Stimulated activated CD4-positive, alpha-beta T cell treated with anti-CD3 and anti-CD28 coated beads, Interleukin-12 subunit alpha, Interleukin-12 subunit beta, amount 100 ng/mL, for 4 hours (primary cell): ENCODE results near the gene TBC1D2.

Source experiments
- DNase-seq: peaks from one replicate; pipeline ENCODE4 v3.0.0-alpha.2; 2020

The TBC1D2 gene

DNA sequence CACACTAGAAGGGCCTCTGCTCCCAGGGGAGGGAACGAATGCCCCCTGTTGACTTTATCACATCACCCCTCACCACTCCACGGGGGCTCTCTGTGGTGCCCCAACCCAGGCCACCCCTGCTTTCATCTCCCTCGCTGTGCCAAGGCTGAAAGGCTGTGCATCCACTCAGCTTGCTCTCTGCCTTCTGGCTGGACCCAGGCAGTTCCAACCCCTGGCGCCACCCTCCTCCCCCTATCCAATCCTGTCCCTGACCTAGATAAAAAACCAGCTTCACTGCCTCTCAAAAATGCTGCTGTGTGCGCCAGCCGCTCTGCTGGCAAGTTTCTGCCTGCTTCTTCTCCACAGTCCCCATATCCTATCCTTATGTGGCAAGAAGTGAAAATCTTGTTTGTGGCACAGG, 40.6 kb downstream of the TBC1D2 start:
- no peak for DNase-seq

- no peak for DNase-seq
Measured at GRCh38 chr9:98211260-98211659, 44.2 kb downstream of the TBC1D2 start.

DNA sequence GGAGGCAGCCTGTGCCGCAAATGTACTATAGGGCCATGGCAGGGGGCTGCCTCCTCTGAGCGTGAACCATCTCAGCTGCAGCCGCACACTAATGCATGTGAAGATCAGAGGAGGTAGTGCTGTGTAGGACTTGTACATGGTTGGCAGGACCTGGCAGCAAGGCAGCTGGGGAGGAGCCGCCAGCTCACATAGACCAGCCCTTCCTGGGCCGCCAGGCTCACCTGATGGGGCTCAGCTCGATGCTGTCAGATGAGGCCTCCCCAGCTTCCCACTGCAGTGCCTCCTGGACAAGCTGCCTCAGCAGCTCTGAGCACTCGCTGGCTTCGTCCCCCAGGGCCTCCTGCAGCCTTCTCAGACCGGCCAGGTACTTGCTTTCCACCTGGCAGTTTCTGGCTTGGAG, 45.0 kb downstream of the TBC1D2 start:
- no peak for DNase-seq

DNA sequence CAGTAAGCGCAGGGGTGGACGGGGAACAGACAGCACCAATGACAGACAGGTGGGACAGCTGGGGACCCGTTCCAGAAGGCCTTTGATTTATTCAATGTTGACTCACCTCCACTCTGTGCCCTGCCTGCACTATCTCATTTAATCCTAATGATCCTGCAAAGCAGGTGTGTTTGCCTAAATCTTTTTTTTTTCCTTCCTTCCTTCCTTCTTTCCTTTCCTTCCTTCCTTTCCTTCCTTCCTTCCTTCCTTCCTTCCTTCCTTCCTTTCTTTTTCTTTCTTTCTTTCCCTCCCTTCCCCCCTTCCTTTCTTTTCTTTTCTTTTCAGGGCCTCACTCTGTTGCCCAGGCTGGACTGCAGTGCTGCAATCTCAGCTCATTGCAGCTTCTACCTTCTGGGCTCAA, 45.9 kb downstream of the TBC1D2 start:
- no peak for DNase-seq

DNA sequence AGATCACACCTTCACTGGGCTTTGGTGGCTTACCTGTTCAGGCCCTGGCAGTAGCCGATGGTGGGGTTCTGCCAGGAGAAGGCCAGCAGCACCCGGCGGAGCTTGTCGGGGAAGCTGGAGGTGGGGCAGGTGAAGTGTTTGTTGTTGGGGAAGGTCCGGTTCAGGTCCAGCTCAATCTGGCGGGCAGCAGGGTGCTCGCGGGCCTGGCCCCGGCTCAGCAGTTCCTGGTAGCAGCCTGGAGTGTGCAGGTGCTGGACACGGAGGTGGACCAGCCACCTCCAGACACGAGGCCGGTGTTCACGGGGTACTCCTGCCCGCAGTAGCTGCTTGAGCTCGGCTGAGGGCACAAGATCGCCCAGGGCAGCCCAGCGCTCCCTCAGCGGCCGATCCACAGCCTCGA, 46.8 kb downstream of the TBC1D2 start:
- DNase-seq: no peak

GRCh38 chr9:98207606-98208005, 47.8 kb downstream of the TBC1D2 start:
- DNase-seq: no peak

DNA sequence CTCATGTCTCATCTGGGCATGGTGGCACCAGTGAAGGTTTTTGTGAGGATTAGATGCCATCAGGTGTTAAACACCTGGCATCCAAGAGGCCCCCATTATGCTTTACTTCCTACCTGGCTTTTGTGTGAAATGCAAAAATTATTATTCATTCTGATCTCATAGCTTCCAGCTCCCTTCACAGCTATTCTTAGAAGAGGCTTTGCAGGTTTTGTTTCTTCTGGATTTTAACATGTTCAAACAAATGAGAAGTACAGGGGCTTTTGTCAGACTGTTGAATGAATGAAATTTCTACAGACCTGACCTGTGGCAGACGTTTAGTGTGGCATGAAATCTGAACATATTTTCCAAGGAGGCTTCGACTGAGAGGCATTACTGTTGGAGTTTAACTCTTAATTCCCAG, 48.7 kb downstream of the TBC1D2 start:
- DNase-seq: no peak

- DNase-seq: no peak
Measured at GRCh38 chr9:98204692-98205091, 50.8 kb downstream of the TBC1D2 start.

DNA sequence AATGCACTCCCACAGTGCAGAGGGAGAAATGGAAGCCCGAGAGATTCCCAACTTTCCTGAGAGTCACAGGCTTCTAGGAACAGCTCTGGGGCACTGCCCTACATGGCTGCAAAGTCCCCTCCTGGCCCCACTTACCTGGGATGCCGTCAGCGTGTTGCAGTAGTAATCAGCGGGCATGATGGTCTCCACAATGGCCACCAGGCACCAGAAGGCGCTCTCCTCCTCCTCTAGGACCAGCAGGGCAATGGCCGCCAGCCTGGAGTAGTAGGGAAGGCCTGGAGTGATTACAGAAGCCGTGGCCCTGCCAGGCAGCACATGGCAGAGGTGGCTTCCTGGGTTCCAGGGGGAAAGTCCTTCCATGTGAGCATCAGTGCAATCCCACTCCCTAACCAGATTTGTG, 52.3 kb downstream of the TBC1D2 start:
- DNase-seq: no peak

DNA sequence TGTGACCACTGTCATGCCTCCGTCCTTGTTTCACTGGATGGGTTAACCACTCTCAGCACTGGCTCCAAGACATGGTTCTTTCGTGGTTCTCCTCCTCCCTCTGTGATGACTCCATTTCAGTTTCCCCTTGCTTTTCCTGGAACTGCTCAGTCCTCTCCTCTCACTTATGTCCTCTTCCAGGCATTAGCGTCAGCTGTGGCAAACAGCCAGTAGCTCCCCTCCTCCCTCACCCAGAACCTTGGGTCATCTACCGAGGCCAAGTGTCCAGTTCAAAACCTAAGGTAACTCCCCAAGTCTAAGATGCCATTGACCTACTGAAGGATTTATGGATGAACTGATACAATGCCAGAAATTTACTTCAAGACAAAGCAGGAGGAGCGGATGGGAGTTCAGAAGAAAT, 53.2 kb downstream of the TBC1D2 start:
- DNase-seq: no peak

DNA sequence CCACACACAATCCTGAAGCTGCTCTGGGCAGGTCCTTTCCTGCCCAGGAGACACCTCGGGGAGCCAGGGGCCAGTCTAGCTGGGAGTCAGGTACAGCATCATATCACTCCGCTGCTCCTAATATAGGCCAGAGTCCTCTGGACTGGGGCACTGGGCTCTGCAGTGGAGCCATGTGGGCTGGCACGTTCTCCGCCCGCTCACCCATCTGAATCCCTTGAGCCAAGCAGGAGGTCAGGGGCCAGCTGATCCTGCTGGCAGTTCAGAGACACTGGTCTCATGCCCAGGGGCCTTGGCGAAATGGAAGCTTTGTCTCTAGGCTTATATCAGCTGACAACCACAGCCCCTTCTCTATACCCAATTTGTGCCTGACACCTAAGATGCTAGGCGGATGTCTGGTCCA, 53.7 kb downstream of the TBC1D2 start:
- DNase-seq: no peak

DNA sequence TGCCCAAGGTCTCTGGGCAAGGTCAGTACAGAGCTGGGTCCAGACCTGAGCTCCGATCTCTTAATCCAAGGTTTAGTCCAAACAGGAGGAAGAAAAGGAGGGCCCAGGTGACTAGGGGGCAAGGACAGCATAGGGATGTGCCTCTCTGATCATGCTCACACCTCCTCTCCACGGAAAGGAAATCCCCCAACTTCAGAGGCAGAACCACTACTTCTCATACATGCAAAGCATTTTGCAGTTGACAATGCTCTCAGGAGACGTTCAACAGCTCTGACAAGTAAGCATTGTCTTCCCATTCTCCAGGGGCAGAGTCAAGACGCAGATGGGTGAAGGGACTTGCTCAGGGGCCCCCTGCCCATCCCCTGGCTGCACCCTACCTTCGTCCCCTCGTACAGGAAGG, 54.3 kb downstream of the TBC1D2 start:
- no peak for DNase-seq

DNA sequence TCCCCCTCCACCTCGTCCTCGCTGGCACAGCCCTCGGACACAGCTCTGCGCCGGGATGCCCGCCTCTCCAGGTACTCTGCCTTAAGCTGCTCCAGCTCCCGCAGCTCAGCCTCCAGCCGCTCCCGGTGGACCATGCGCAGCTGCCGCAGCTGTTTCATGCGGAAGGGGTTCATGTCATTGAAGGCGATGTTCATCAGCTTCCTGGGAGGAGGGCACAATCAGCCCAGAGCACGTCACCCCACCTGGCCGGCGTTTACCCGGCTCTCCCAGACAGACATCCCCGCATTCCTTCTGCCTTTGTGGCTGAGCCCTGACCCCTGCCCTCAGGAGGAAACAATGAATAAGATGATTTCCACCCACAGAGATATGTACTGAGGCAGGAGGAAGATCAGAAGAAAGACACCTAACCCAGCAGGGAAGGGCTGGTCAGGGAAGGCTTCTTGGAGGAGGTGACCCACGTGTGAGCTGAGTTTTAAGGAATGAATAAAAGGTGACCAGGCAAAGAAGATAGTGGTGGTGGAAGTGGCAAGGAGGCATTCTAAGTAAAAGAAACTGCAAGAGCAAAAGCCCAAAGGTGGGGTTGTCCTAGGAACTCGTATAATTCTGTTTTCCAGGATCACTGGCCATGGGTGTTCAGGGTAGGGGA, 55.9 kb downstream of the TBC1D2 start:
- no peak for DNase-seq

DNA sequence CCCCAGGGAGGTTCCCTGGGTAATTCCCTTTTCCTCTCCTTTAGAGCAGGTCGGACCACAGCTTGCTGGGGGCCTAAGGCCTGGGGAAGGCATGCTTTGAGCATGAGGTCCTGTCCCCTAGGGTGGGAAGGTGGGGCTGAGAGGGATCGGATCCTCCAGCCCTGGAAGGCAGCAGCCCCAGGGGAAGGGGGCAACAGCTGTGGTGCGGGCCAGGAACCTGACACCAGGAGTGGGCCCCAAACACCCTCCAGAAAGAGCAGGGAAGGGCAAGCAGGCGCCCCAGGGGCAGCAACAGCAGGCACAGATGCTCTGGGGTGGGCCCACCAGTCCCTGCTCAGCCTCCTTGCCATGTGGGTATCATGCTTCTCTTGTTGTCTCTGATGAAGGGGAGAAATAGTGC, 59.8 kb downstream of the TBC1D2 start:
- no peak for DNase-seq

DNA sequence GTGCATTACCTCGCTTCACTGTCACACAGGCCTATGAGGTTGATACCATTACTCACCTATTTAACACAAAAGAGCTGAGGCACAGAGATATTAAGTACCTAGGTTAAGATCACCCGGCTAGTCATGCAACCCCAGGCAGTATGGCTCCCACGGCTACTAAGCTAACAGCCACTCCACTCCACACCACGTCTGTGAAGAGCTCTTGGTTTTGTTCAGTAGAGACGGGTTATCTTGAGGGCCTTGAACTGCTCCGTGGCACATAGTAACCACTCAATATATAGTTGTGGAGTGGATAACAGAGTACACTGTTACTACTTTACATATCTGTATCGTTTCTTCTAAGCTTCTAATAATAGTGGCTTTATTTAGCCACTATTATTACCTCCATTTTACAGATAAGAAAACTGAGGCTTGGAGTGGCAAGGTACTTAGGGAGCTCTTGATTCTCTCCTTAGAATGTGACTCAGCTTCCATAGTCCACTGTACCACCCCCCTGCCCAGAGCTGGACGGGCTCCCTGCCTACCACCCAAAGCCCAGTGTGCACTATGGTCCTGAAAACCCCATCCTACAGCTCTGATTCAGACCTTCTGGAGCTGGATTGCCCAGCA, 62.0 kb downstream of the TBC1D2 start:
- no peak for DNase-seq

- DNase-seq: peak; percentile 76
Measured at GRCh38 chr9:98192503-98193335, 62.7 kb downstream of the TBC1D2 start, which contains the start of gene CORO2A. CORO2A (minus strand) TSS chr9:98192637; CDS start chr9:98157660, 34,977 bp downstream.

GRCh38 chr9:98191671-98192502, 63.6 kb downstream of the TBC1D2 start:
- DNase-seq: peak; percentile 19

DNA sequence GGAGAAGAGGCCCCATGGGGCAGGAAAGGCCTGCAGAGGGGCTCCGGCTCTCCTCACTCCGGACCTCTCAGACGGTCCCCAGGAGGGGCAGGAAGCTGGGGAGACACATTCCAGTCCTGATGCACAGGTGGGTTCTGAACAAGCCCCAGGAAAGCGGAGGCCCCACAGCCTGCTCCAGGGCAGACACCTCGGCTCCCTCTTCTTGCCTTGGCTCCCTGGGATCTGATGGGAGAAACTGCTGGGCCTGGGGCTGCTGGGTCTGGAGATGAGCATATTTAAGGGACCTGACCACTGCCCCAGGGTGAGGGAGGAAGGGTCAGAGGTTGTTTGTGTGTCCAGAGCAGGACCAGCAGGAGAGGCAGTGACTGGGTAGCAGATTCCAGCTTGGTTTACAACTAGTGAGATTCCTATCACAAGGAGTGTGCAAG, 64.3 kb downstream of the TBC1D2 start:
- no peak for DNase-seq

- DNase-seq: no peak
Measured at GRCh38 chr9:98190757-98191105, 64.7 kb downstream of the TBC1D2 start.

GRCh38 chr9:98189412-98189811, 66.0 kb downstream of the TBC1D2 start:
- DNase-seq: no peak

DNA sequence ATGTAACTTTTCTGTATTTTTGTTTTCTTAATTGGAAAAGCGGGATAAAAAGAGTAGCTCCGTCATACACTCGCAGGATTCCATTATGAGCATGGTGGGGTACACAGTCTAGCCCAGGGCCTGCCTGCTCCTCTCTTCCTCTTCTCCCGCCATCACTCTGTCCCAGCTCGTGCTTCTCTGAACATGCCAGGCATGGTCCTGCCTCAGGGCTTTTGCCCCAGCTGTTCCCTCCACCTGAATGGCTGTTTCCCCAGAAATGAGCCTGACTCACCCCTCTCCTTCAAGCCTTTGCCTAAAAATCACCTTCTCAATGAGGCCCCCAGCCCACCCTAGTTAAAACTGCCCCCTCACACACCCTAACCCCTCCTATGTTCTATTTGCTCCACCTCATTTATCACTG, 67.5 kb downstream of the TBC1D2 start:
- DNase-seq: no peak

DNA sequence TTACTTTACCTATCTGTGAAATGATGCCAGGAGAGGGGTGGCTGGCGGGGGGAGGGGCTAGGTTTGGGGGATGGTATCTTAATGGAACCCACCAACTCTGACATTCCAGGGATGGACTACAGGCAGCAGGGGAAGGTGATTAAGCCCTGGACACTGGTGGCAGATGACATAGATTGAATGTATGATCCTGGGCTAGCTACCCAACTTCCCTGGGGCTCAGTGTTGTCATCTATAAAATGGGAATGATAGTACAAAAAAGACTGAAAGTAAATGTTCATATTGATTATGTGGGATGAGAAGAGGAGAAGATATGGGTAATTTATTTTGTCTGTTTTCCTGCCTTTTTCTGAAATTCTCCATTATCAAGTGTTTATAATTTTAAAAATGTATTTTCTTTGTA, 69.2 kb downstream of the TBC1D2 start:
- no peak for DNase-seq

- no peak for DNase-seq
Measured at GRCh38 chr9:98185611-98186171, 69.8 kb downstream of the TBC1D2 start.
